ENCODE results near the gene MYOG. TPM values are rescaled to one million over a fixed set of nuclear protein-coding genes. Genes with fewer than 3 reads are reported as not detected.

MYOG gene
- total and polyA plus RNA-seq, 5 donors from 2014 or later = not detected

GRCh38 chr1:203098445-203098844, 12.6 kb upstream of the MYOG start:
- Histone ChIP-seq H3K27ac (ENCODE audit: insufficient read depth, low read length, poor library complexity, severe bottlenecking) (no peak overlapping the region), H3K4me3 (ENCODE audit: low read depth, low read length) (no peak overlapping the region), H3K27me3 (ENCODE audit: control insufficient read depth, insufficient read depth, low read length) (peaks cover 2% of the 10 kb centered on the region), H3K4me1 (ENCODE audit: control insufficient read depth, insufficient read depth, low read length, poor library complexity, severe bottlenecking) (no peaks in the 10 kb centered on the region), H3K9me3 (ENCODE audit: control insufficient read depth in 2 of 2, low read length in 2 of 2) (peaks cover 16 to 18% of the 10 kb centered on the region in 2 experiments), H3K36me3 (ENCODE audit: control insufficient read depth, insufficient read depth, low read length) (no peaks in the 10 kb centered on the region)
- Mint-ChIP-seq H3K27me3 (peaks cover 35% of the 10 kb centered on the region), H3K9me3 (peaks cover 8 to 23% (median 12%) of the 10 kb centered on the region in 7 donors), H3K4me3 (no peak overlapping the region), H3K4me1 (no peaks in the 10 kb centered on the region), H3K36me3 (no peaks in the 10 kb centered on the region), H3K27ac (no peak overlapping the region)
- ATAC-seq (ENCODE audit: low read depth in 2 of 2) (no peak), DNase-seq (no peak)

- H3K4me1 ChIP-seq (ENCODE audit: control insufficient read depth, insufficient read depth, low read length, poor library complexity, severe bottlenecking) = no peaks in the 10 kb centered on the region
- H3K36me3 ChIP-seq (ENCODE audit: control insufficient read depth, insufficient read depth, low read length) = no peaks in the 10 kb centered on the region
- H3K27ac ChIP-seq (ENCODE audit: insufficient read depth, low read length, poor library complexity, severe bottlenecking) = no peak overlapping the region
- no peak overlapping the region for H3K4me3 ChIP-seq (ENCODE audit: low read depth, low read length)
- H3K27me3 ChIP-seq (ENCODE audit: control insufficient read depth, insufficient read depth, low read length) = peaks cover 2% of the 10 kb centered on the region
- Mint-ChIP-seq H3K36me3 (no peaks in the 10 kb centered on the region), H3K27me3 (peaks cover 39% of the 10 kb centered on the region), H3K4me1 (no peaks in the 10 kb centered on the region), H3K9me3 (peaks cover 8 to 26% (median 12%) of the 10 kb centered on the region in 7 donors), H3K4me3 (no peak overlapping the region), H3K27ac (no peak overlapping the region)
- ATAC-seq (ENCODE audit: low read depth in 2 of 2) (no peak), DNase-seq (no peak)
- peaks cover 16 to 18% of the 10 kb centered on the region in 2 experiments for H3K9me3 ChIP-seq (ENCODE audit: control insufficient read depth in 2 of 2, low read length in 2 of 2)
These were observed 11.2 kb upstream of the MYOG start for GRCh38 chr1:203097001-203097400.

- Histone ChIP-seq H3K4me1 (ENCODE audit: control insufficient read depth, insufficient read depth, low read length, poor library complexity, severe bottlenecking) (no peaks in the 10 kb centered on the region), H3K4me3 (ENCODE audit: low read depth, low read length) (no peak overlapping the region), H3K27ac (ENCODE audit: insufficient read depth, low read length, poor library complexity, severe bottlenecking) (no peak overlapping the region), H3K9me3 (ENCODE audit: control insufficient read depth in 2 of 2, low read length in 2 of 2) (peaks cover 16 to 18% of the 10 kb centered on the region in 2 experiments), H3K27me3 (ENCODE audit: control insufficient read depth, insufficient read depth, low read length) (peaks cover 2% of the 10 kb centered on the region), H3K36me3 (ENCODE audit: control insufficient read depth, insufficient read depth, low read length) (no peaks in the 10 kb centered on the region)
- Mint-ChIP-seq H3K27ac (no peak overlapping the region), H3K4me1 (no peaks in the 10 kb centered on the region), H3K36me3 (no peaks in the 10 kb centered on the region), H3K9me3 (peaks cover 8 to 26% (median 12%) of the 10 kb centered on the region in 7 donors), H3K4me3 (no peak overlapping the region), H3K27me3 (peaks cover 41% of the 10 kb centered on the region)
- ATAC-seq (ENCODE audit: low read depth in 2 of 2) (no peak), DNase-seq (no peak)
These were observed 10.8 kb upstream of the MYOG start for GRCh38 chr1:203096566-203096965.

GRCh38 chr1:203095061-203095690, 9.4 kb upstream of the MYOG start:
- Mint-ChIP-seq H3K36me3 (no peaks in the 10 kb centered on the region), H3K4me1 (no peaks in the 10 kb centered on the region), H3K27me3 (peaks cover 41% of the 10 kb centered on the region), H3K27ac (no peak overlapping the region), H3K9me3 (peaks cover 6 to 26% (median 12%) of the 10 kb centered on the region in 7 donors), H3K4me3 (no peak overlapping the region)
- Histone ChIP-seq H3K4me1 (ENCODE audit: control insufficient read depth, insufficient read depth, low read length, poor library complexity, severe bottlenecking) (no peaks in the 10 kb centered on the region), H3K27ac (ENCODE audit: insufficient read depth, low read length, poor library complexity, severe bottlenecking) (no peak overlapping the region), H3K4me3 (ENCODE audit: low read depth, low read length) (no peak overlapping the region), H3K9me3 (ENCODE audit: control insufficient read depth in 2 of 2, low read length in 2 of 2) (peaks cover 16 to 18% of the 10 kb centered on the region in 2 experiments), H3K27me3 (ENCODE audit: control insufficient read depth, insufficient read depth, low read length) (peaks cover 2% of the 10 kb centered on the region), H3K36me3 (ENCODE audit: control insufficient read depth, insufficient read depth, low read length) (no peaks in the 10 kb centered on the region)
- no peak for DNase-seq
- no peak for ATAC-seq (ENCODE audit: low read depth in 2 of 2)

GRCh38 chr1:203093754-203094410, 8.1 kb upstream of the MYOG start:
- Mint-ChIP-seq H3K36me3 (no peaks in the 10 kb centered on the region), H3K27me3 (peaks cover 44% of the 10 kb centered on the region)

GRCh38 chr1:203091761-203092330, 6.0 kb upstream of the MYOG start:
- H3K36me3 Mint-ChIP-seq = no peaks in the 10 kb centered on the region
- H3K27me3 Mint-ChIP-seq = peaks cover 31% of the 10 kb centered on the region
- H3K27me3 ChIP-seq (ENCODE audit: control insufficient read depth, insufficient read depth, low read length) = peaks cover 2% of the 10 kb centered on the region
- H3K4me3 Mint-ChIP-seq = no peak overlapping the region
- H3K27ac ChIP-seq (ENCODE audit: insufficient read depth, low read length, poor library complexity, severe bottlenecking) = no peak overlapping the region
- peaks cover 4 to 23% (median 12%) of the 10 kb centered on the region in 7 donors for H3K9me3 Mint-ChIP-seq
- no peak overlapping the region for H3K27ac Mint-ChIP-seq
- no peaks in the 10 kb centered on the region for H3K4me1 ChIP-seq (ENCODE audit: control insufficient read depth, insufficient read depth, low read length, poor library complexity, severe bottlenecking)
- no peak for DNase-seq
- H3K4me1 Mint-ChIP-seq = no peaks in the 10 kb centered on the region
- no peak for ATAC-seq (ENCODE audit: low read depth in 2 of 2)
- H3K9me3 ChIP-seq (ENCODE audit: control insufficient read depth in 2 of 2, low read length in 2 of 2) = peaks cover 16 to 18% of the 10 kb centered on the region in 2 experiments
- no peak overlapping the region for H3K4me3 ChIP-seq (ENCODE audit: low read depth, low read length)
- no peaks in the 10 kb centered on the region for H3K36me3 ChIP-seq (ENCODE audit: control insufficient read depth, insufficient read depth, low read length)

More at GRCh38 chr1:203093754-203094410, 8.1 kb upstream of the MYOG start:
- Histone ChIP-seq H3K9me3 (ENCODE audit: control insufficient read depth in 2 of 2, low read length in 2 of 2) (peaks cover 16 to 18% of the 10 kb centered on the region in 2 experiments), H3K27me3 (ENCODE audit: control insufficient read depth, insufficient read depth, low read length) (peaks cover 2% of the 10 kb centered on the region), H3K4me1 (ENCODE audit: control insufficient read depth, insufficient read depth, low read length, poor library complexity, severe bottlenecking) (no peaks in the 10 kb centered on the region), H3K36me3 (ENCODE audit: control insufficient read depth, insufficient read depth, low read length) (no peaks in the 10 kb centered on the region), H3K4me3 (ENCODE audit: low read depth, low read length) (no peak overlapping the region), H3K27ac (ENCODE audit: insufficient read depth, low read length, poor library complexity, severe bottlenecking) (no peak overlapping the region)
- ATAC-seq (ENCODE audit: low read depth in 2 of 2) (no peak), DNase-seq (no peak)
- Mint-ChIP-seq H3K9me3 (peaks cover 6 to 26% (median 12%) of the 10 kb centered on the region in 7 donors), H3K4me3 (no peak overlapping the region), H3K4me1 (no peaks in the 10 kb centered on the region), H3K27ac (no peak overlapping the region)

- no peak for ATAC-seq (ENCODE audit: low read depth in 2 of 2)
- Mint-ChIP-seq H3K4me3 (no peak overlapping the region), H3K27ac (no peak overlapping the region), H3K9me3 (peaks cover 3 to 22% (median 11%) of the 10 kb centered on the region in 7 donors), H3K36me3 (no peaks in the 10 kb centered on the region), H3K27me3 (peaks cover 31% of the 10 kb centered on the region), H3K4me1 (no peaks in the 10 kb centered on the region)
- H3K27me3 ChIP-seq (ENCODE audit: control insufficient read depth, insufficient read depth, low read length) = no peaks in the 10 kb centered on the region
- H3K4me3 ChIP-seq (ENCODE audit: low read depth, low read length) = no peak overlapping the region
- H3K4me1 ChIP-seq (ENCODE audit: control insufficient read depth, insufficient read depth, low read length, poor library complexity, severe bottlenecking) = no peaks in the 10 kb centered on the region
- no peaks in the 10 kb centered on the region for H3K36me3 ChIP-seq (ENCODE audit: control insufficient read depth, insufficient read depth, low read length)
- no peak overlapping the region for H3K27ac ChIP-seq (ENCODE audit: insufficient read depth, low read length, poor library complexity, severe bottlenecking)
- DNase-seq = no peak
- H3K9me3 ChIP-seq (ENCODE audit: control insufficient read depth in 2 of 2, low read length in 2 of 2) = peaks cover 13 to 16% of the 10 kb centered on the region in 2 experiments
These were observed 5.3 kb upstream of the MYOG start for GRCh38 chr1:203091199-203091477.

Data from CD4-positive, CD25-positive, alpha-beta regulatory T cell (primary cell).